Activated B cell treated with CpG ODN at 0.5 μM for 24 hours (primary cell): Measurements from ENCODE around the gene TRAF3. TPM values are rescaled to one million over a fixed set of nuclear protein-coding genes. Genes with fewer than 3 reads are reported as not detected.
A peak's percentile ranks its signal among the peaks of the same experiment; 100 is the strongest.

Experiments
- ATAC-seq: fragments of 200-7000 bp; cut with Tn5 transposase; one replicate; pipeline ENCODE4 v1.10.0; 2021; ENCODE audit warnings: low read depth, mild to moderate bottlenecking, moderate library complexity
- CTCF ChIA-PET: fragments of 350-600 bp; sonication (Branson Sonifier 250); formaldehyde crosslinking; loops from one replicate; lab custom pipeline; 2021; ENCODE audit warnings: antibody characterized with exemption; lab: Charles Lee
- POLR2A ChIA-PET: fragments of 350-600 bp; sonication (Branson Sonifier 250); formaldehyde crosslinking; loops from one replicate; lab custom pipeline; 2021; ENCODE audit warnings: antibody characterized with exemption; lab: Charles Lee
- DNase-seq: peaks from one replicate; pipeline ENCODE4 v3.0.0; 2022
- H3K27ac Mint-ChIP-seq: one replicate; pipeline ENCODE4 v1.8.0; 2020; ENCODE audit warnings: mixed read lengths
- H3K27me3 Mint-ChIP-seq: one replicate; pipeline ENCODE4 v1.8.0; 2021; ENCODE audit warnings: mixed read lengths
- H3K36me3 Mint-ChIP-seq: one replicate; pipeline ENCODE4 v1.8.0; 2021; ENCODE audit warnings: low read depth, mixed read lengths
- H3K4me1 Mint-ChIP-seq: one replicate; pipeline ENCODE4 v1.8.0; 2021; ENCODE audit warnings: mixed read lengths
- H3K4me3 Mint-ChIP-seq: one replicate; pipeline ENCODE4 v1.8.0; 2020; ENCODE audit warnings: mild to moderate bottlenecking, mixed read lengths
- H3K9me3 Mint-ChIP-seq: one replicate; pipeline ENCODE4 v1.8.0; 2020; ENCODE audit warnings: mixed read lengths
- intact Hi-C: fragments of 100-400 bp; cut with micrococcal nuclease; formaldehyde crosslinking; loops from one replicate; pipeline ENCODE4 v1.15.1; 2024
- total RNA-seq: library from RNA; stranded (reverse); gene quantifications from 2 replicates; pipeline ENCODE4 v1.2.3, GENCODE V29; 2022
- TF ChIP-seq, protein P1 (sequence below): fragments of 200-600 bp; IDR thresholded peaks from one replicate; pipeline ENCODE4 v1.8.0; 2022; ENCODE audit warnings: antibody characterized with exemption, mild to moderate bottlenecking

Gene TRAF3
- total RNA-seq, 1 donor from 2014 or later, result 120 TPM

DNA sequence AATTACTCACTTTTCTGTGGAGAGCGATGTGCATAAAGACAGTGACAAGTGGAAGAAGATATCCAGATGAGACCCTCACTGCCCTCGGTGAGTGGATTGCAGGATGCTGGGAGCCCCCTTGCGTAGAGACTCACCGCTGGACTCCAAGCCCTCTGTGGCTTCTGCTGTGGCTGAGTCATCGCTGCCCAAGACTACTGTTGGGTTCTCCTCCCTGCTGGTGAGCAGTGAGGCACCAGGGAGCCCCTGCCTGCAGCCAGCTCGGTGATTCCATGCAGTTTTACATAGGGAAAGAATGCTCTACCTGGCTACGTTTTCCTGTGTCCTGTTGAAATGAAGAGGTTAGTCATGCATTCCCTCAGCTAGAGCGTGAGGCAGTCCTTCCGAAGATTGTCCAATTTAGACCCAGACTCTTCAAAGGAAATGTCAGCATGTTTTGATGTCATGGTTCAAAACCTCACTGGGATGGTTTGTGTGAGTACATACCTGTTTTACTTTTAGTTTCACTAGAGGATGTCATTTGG is 28.2 kb downstream of the TRAF3 start:
- POLR2A ChIA-PET, result interaction anchor here (1.4 kb wide), 1 partner anchor 12 kb away, joined by 4 read pairs; no protein-coding TSS in a partner anchor
- DNase-seq (peak; percentile 30), ATAC-seq (peak; percentile 51)
- CTCF ChIA-PET, result interaction anchor here (1.3 kb wide), 1 partner anchor 22 kb away, joined by 3 read pairs; no protein-coding TSS in a partner anchor
- Mint-ChIP-seq H3K36me3 (peaks cover 37% of the 10 kb centered on the region), H3K27ac (peak overlapping the region; percentile 83), H3K4me1 (peaks cover 79% of the 10 kb centered on the region), H3K9me3 (no peaks in the 10 kb centered on the region), H3K27me3 (no peaks in the 10 kb centered on the region), H3K4me3 (peak overlapping the region; percentile 74)
- TF ChIP-seq, protein P1, sequence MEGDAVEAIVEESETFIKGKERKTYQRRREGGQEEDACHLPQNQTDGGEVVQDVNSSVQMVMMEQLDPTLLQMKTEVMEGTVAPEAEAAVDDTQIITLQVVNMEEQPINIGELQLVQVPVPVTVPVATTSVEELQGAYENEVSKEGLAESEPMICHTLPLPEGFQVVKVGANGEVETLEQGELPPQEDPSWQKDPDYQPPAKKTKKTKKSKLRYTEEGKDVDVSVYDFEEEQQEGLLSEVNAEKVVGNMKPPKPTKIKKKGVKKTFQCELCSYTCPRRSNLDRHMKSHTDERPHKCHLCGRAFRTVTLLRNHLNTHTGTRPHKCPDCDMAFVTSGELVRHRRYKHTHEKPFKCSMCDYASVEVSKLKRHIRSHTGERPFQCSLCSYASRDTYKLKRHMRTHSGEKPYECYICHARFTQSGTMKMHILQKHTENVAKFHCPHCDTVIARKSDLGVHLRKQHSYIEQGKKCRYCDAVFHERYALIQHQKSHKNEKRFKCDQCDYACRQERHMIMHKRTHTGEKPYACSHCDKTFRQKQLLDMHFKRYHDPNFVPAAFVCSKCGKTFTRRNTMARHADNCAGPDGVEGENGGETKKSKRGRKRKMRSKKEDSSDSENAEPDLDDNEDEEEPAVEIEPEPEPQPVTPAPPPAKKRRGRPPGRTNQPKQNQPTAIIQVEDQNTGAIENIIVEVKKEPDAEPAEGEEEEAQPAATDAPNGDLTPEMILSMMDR, result no peak
- intact Hi-C loops, result loop anchor here (5.0 to 10.0 kb wide), 2 partner anchors 97 to 211 kb away; partner anchors contain the start of gene RCOR1

DNA sequence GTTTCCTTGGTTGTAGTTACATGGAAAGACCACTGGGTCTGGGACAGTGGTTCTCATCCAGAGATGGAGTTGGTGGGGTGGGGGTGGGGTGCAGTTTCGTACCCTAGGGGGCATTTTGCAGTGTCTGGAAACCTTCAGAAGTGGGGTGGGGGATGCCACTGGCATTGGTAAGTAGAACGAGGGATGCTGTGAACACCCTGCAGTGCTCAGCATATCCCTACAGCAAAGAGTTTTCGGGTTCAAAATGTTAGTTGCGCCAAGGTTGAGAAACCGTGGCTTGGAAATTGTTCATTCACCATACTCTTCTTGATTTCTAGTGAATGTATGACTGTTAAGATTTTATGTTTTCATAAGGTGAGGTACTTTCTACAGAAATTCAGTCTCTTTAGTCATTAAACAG is 28.7 kb downstream of the TRAF3 start:
- Mint-ChIP-seq H3K9me3 (no peaks in the 10 kb centered on the region), H3K27ac (peak overlapping the region; percentile 83), H3K4me1 (peaks cover 81% of the 10 kb centered on the region), H3K27me3 (no peaks in the 10 kb centered on the region), H3K36me3 (peaks cover 38% of the 10 kb centered on the region), H3K4me3 (peak overlapping the region; percentile 74)
- POLR2A ChIA-PET, result interaction anchor here (1.2 to 1.4 kb wide), 2 partner anchors 11 to 96 kb away, joined by 3 to 4 read pairs; no protein-coding TSS in a partner anchor
- intact Hi-C loops, result loop anchor here (2.0 to 10.0 kb wide), 4 partner anchors 17 to 211 kb away; partner anchors contain the start of gene RCOR1
- CTCF ChIA-PET, result interaction anchor here (1.3 to 1.7 kb wide), 2 partner anchors 22 to 211 kb away, joined by 3 read pairs; no protein-coding TSS in a partner anchor
- DNase-seq, result no peak
- ATAC-seq, result no peak
- TF ChIP-seq, protein P1, result no peak

DNA sequence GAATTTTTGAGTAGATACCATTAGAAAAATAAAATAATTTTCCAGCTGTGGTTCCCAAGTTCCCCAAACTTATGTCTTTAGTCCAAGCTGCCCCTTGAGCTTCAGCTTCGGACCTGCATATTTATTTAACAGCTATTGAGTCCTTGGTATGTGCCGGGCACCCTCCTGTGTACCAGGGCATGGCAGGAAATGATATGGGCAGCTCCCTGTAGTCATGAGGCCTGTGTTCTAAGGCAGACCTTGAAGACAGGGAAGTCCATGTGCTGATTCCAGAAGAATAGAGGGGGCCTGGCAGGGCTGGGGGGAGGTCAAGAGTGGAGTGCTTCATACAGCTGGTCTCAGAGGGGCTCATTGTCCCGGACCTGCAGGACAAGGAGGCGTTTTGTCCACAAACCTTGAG is 29.2 kb downstream of the TRAF3 start:
- Mint-ChIP-seq H3K4me1 (peaks cover 85% of the 10 kb centered on the region), H3K27ac (peak overlapping the region; percentile 83), H3K27me3 (no peaks in the 10 kb centered on the region), H3K9me3 (no peaks in the 10 kb centered on the region), H3K36me3 (peaks cover 37% of the 10 kb centered on the region), H3K4me3 (peak overlapping the region; percentile 64)
- CTCF ChIA-PET, result interaction anchor here (1.3 to 1.7 kb wide), 2 partner anchors 23 to 211 kb away, joined by 3 read pairs; no protein-coding TSS in a partner anchor
- DNase-seq, result no peak
- no peak for ATAC-seq
- intact Hi-C loops, result loop anchor here (2.0 to 10.0 kb wide), 4 partner anchors 16 to 212 kb away; partner anchors contain the start of gene RCOR1
- TF ChIP-seq, protein P1, result no peak
- POLR2A ChIA-PET, result interaction anchor here (0.6 to 2.2 kb wide), 5 partner anchors 11 to 95 kb away, joined by 3 to 8 read pairs (median 3); no protein-coding TSS in a partner anchor

DNA sequence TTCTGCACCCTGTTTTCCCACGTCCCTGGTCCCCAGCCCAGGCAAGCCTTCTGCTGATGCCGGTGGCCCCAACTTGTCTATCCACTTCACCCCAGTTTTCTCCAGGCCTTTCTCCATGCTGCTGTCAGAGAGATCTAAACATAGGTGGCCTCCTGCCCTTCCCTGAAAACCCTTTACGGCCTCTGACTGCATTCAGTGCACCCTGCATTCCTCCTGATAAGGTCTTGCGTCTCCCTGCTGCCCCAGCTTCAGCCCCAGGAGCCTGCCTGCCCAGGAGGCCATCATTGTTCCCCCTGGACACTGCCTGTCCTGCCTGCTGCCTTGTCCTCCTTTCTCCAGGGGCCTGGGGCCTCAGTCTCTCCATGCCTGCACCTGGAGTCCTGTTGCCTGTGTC is 29.8 kb downstream of the TRAF3 start:
- H3K36me3 Mint-ChIP-seq, result peaks cover 40% of the 10 kb centered on the region
- no peaks in the 10 kb centered on the region for H3K9me3 Mint-ChIP-seq
- peaks cover 90% of the 10 kb centered on the region for H3K4me1 Mint-ChIP-seq
- intact Hi-C loops, result loop anchor here (1.0 to 10.0 kb wide), 8 partner anchors 8 to 212 kb away; partner anchors contain the start of gene RCOR1
- H3K27me3 Mint-ChIP-seq, result no peaks in the 10 kb centered on the region
- ChIA-PET CTCF (interaction anchor here (1.7 kb wide), 1 partner anchor 212 kb away, joined by 3 read pairs; no protein-coding TSS in a partner anchor), POLR2A (interaction anchor here (0.6 to 2.2 kb wide), 7 partner anchors 12 to 95 kb away, joined by 3 to 9 read pairs (median 3); no protein-coding TSS in a partner anchor)
- peak overlapping the region; percentile 64 for H3K4me3 Mint-ChIP-seq
- H3K27ac Mint-ChIP-seq, result peak overlapping the region; percentile 83
- ATAC-seq (no peak), DNase-seq (no peak)
- TF ChIP-seq, protein P1, result no peak

DNA sequence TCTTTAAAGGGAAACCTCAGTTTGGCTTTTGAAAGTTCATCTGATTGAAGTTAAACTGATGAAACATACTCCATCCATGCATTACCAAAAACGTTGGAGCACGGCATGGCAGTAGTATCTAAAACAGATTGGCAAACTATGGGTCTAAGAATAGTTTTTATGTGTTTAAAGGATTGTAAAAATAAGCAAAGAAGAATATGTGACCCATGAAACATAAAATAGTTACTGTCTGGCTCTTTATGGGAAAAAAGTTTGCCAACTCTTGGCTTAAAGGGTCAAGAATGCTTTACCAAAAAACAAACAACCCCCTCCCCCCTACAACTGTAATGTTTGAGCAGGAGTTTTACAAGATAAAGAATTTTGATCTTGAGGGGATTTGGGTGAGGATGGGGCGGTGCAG is 32.6 kb downstream of the TRAF3 start:
- Mint-ChIP-seq H3K9me3 (no peaks in the 10 kb centered on the region), H3K27me3 (no peaks in the 10 kb centered on the region), H3K27ac (peak overlapping the region; percentile 74), H3K4me1 (peaks cover 95% of the 10 kb centered on the region), H3K4me3 (peak overlapping the region; percentile 28), H3K36me3 (peaks cover 50% of the 10 kb centered on the region)
- ATAC-seq, result no peak
- ChIA-PET POLR2A (no interaction called here), CTCF (no interaction called here)
- TF ChIP-seq, protein P1, result no peak
- no peak for DNase-seq
- intact Hi-C loops, result loop anchor here (5.0 to 10.0 kb wide), 2 partner anchors 92 to 215 kb away; partner anchors contain the start of gene RCOR1
